HepG2 (cell line): ENCODE results near the gene FERMT2. TPM values are rescaled to one million over a fixed set of nuclear protein-coding genes. Genes with fewer than 3 reads are reported as not detected.
A peak's percentile ranks its signal among the peaks of the same experiment; 100 is the strongest.

Experiments used
- ARID3A ChIP-seq: IDR thresholded peaks from 2 replicates; pipeline ENCODE4 v1.6.1; 2012; ENCODE audit warnings: low read depth, low read length, improper control_type of control experiment
- CREB1 ChIP-seq, 2 experiments: fragments of 450-650 bp in 1 of 2; IDR thresholded peaks; 2 replicates each; pipeline ENCODE4 v1.6.1; 2016 to 2017; ENCODE audit warnings: control low read depth in 1 of 2, mild to moderate bottlenecking in 1 of 2, missing compliant biosample characterization in 1 of 2, missing genetic modification characterization in 1 of 2
- CTCF ChIP-seq: sonication (generic); formaldehyde crosslinking; IDR thresholded peaks from 2 replicates; pipeline ENCODE4 v1.5.0; 2020; ENCODE audit warnings: mild to moderate bottlenecking, missing genetic modification reagents, moderate library complexity
- GATAD1 ChIP-seq: IDR thresholded peaks from 2 replicates; pipeline ENCODE4 v1.6.1; 2016; ENCODE audit warnings: missing genetic modification reagents, missing compliant biosample characterization
- KAT8 ChIP-seq: IDR thresholded peaks from 2 replicates; pipeline ENCODE4 v1.6.1; 2016; ENCODE audit warnings: missing genetic modification reagents, missing compliant biosample characterization
- MXD4 ChIP-seq: IDR thresholded peaks from 2 replicates; pipeline ENCODE4 v1.6.1; 2016; ENCODE audit warnings: mild to moderate bottlenecking, missing biosample characterization, missing genetic modification reagents
- RAD21 ChIP-seq: fragments of 450-650 bp; formaldehyde crosslinking; IDR thresholded peaks from 2 replicates; pipeline ENCODE4 v1.5.0; 2020; ENCODE audit warnings: mild to moderate bottlenecking
- RXRB ChIP-seq: IDR thresholded peaks from 2 replicates; pipeline ENCODE4 v1.6.1; 2016; ENCODE audit warnings: borderline replicate concordance, missing genetic modification reagents, missing compliant biosample characterization
- STAG1 ChIP-seq: sonication (generic); formaldehyde crosslinking; IDR thresholded peaks from 2 replicates; pipeline ENCODE4 v1.4.0; 2020; ENCODE audit warnings: missing genetic modification reagents
- TARDBP ChIP-seq: sonication (generic); formaldehyde crosslinking; IDR thresholded peaks from 2 replicates; pipeline ENCODE4 v1.8.0; 2022; ENCODE audit warnings: mild to moderate bottlenecking, missing genetic modification reagents
- TGIF2 ChIP-seq: IDR thresholded peaks from 2 replicates; pipeline ENCODE4 v1.6.1; 2016; ENCODE audit warnings: control low read depth, missing compliant biosample characterization
- ZFP90 ChIP-seq: sonication (generic); formaldehyde crosslinking; IDR thresholded peaks from 2 replicates; pipeline ENCODE4 v1.8.0; 2022; ENCODE audit warnings: missing genetic modification reagents, mild to moderate bottlenecking, inconsistent platforms, borderline replicate concordance
- ZMYM4 ChIP-seq: sonication (generic); formaldehyde crosslinking; IDR thresholded peaks from 2 replicates; pipeline ENCODE4 v1.8.1; 2023; ENCODE audit warnings: mild to moderate bottlenecking, missing genetic modification reagents
- ZNF180 ChIP-seq: sonication (generic); formaldehyde crosslinking; IDR thresholded peaks from 2 replicates; pipeline ENCODE4 v1.4.0; 2020; ENCODE audit warnings: low read depth, missing genetic modification reagents, borderline replicate concordance
- ZNF331 ChIP-seq: sonication (generic); formaldehyde crosslinking; IDR thresholded peaks from 2 replicates; pipeline ENCODE4 v1.4.0; 2020; ENCODE audit warnings: missing genetic modification reagents
- ZNF574 ChIP-seq: sonication (generic); formaldehyde crosslinking; IDR thresholded peaks from 2 replicates; pipeline ENCODE4 v1.4.0; 2020; ENCODE audit warnings: missing genetic modification reagents
- ZNF598 ChIP-seq: sonication (generic); formaldehyde crosslinking; IDR thresholded peaks from 2 replicates; pipeline ENCODE4 v1.5.1; 2020; ENCODE audit warnings: mild to moderate bottlenecking, missing genetic modification reagents, borderline replicate concordance
- ZNF691 ChIP-seq: sonication (generic); formaldehyde crosslinking; IDR thresholded peaks from 2 replicates; pipeline ENCODE4 v1.4.0; 2020; ENCODE audit warnings: missing genetic modification reagents, low read depth, mild to moderate bottlenecking, borderline replicate concordance
- polyA plus RNA-seq, 8 experiments: library from polyadenylated mRNA; depleted of rRNA in 3 of 8; stranded (reverse) in 7 of 8; unstranded in 1 of 8; fragments of >200 nt; fragmentation: Illumina TruSeq in 4 of 8; extraction: Trizol in 4 of 8; gene quantifications; 2 replicates each; pipeline versions ENCODE4 v1.2.1 to v1.2.3, GENCODE V29; 2011 to 2016; ENCODE audit warnings: low read depth in 4 of 8, missing spikeins in 1 of 8, mixed read lengths in 1 of 8; ENCODE audit not compliant: insufficient read depth in 1 of 8
- total RNA-seq, 5 experiments: library from RNA; depleted of rRNA; stranded (reverse); fragments of >200 nt; fragmentation: Illumina TruSeq; extraction: Trizol; gene quantifications; 2 replicates each; pipeline ENCODE4 v1.2.3, GENCODE V29; 2016; ENCODE audit warnings: low read depth in 1 of 5
- TF ChIP-seq, protein P1 (sequence below), 2 experiments: sonication (generic) in 1 of 2; formaldehyde crosslinking in 1 of 2; IDR thresholded peaks; 2 replicates each; pipeline versions ENCODE4 v1.5.1 to v1.6.1; 2011 to 2020; ENCODE audit warnings: borderline replicate concordance in 1 of 2, low read depth in 1 of 2, low read length in 1 of 2, mild to moderate bottlenecking in 1 of 2, missing genetic modification reagents in 1 of 2, moderate library complexity in 1 of 2

Gene FERMT2
- total and polyA plus RNA-seq, 2 of the 13 experiments (the other 11 are each of a cell fraction or from before 2014, with no cell fraction given) = 36.2 to 60.4 TPM

DNA sequence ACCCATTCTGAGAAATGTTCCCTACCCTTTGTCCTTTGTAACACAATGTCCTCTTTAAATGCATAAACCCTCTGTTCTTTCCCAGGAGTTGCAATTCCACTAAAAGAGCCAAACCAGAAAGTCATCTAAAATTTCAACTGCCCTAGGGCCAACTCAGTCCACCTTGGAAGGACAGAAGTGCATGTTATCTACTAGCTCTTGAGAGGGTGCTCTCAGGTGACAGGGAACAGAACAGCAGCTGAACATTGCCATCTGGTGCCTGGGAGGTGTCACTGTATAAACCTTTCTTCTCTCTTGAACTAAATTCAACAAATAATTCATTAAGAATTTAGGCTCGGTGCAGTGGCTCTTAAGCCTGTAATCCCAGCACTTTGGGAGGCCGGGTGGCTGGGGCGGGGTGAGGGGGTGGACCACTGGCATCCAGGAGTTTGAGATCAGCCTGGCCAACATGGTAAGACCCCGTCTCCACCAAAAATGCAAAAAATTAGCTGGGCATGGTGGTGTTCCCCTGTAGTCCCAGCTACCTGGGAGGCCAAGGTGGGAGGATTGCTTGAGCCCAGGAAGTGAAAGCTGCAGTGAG, 10.3 kb upstream of the FERMT2 start (continued):
- TF ChIP-seq MXD4 (no peak), ZNF598 (CRISPR knock-in tag) (no peak), CTCF (CRISPR knock-in tag) (peak; percentile 85), ZNF180 (no peak), RXRB (CRISPR knock-in tag) (0 out of 2 replicates have a peak, but pooled peaks have one; percentile 21), STAG1 (CRISPR knock-in tag) (peak; percentile 93), ZNF691 (CRISPR knock-in tag) (peak; percentile 57; the same call in 1 of the 2 replicates), TGIF2 (CRISPR knock-in tag) (peak; percentile 61), ZMYM4 (CRISPR knock-in tag) (peak; percentile 68), GATAD1 (CRISPR knock-in tag) (peak; percentile 44; the same call in 1 of the 2 replicates), KAT8 (CRISPR knock-in tag) (peak; percentile 41; the same call in 1 of the 2 replicates), CREB1 (IDR thresholded peaks at IDR 0.05) (no peak), CREB1 (CRISPR knock-in tag; IDR thresholded peaks at IDR 0.05) (no peak), ZNF331 (CRISPR knock-in tag) (0 out of 2 replicates have a peak, but pooled peaks have one; percentile 18), RAD21 (CRISPR knock-in tag) (peak; percentile 81), ZNF574 (CRISPR knock-in tag) (peak; percentile 95), ZFP90 (CRISPR knock-in tag) (no peak), ARID3A (0 out of 2 replicates have a peak, but pooled peaks have one; percentile 35), TARDBP (CRISPR knock-in tag) (peak; percentile 24; the same call in 1 of the 2 replicates)
- TF ChIP-seq, protein P1, sequence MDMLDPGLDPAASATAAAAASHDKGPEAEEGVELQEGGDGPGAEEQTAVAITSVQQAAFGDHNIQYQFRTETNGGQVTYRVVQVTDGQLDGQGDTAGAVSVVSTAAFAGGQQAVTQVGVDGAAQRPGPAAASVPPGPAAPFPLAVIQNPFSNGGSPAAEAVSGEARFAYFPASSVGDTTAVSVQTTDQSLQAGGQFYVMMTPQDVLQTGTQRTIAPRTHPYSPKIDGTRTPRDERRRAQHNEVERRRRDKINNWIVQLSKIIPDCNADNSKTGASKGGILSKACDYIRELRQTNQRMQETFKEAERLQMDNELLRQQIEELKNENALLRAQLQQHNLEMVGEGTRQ (IDR thresholded peaks at IDR 0.05; ENCODE audit: low read depth, low read length) = no peak
- TF ChIP-seq, protein P1 (CRISPR knock-in tag; IDR thresholded peaks at IDR 0.05; ENCODE audit: borderline replicate concordance) = no peak
